HG03439 (cell line): Measurements from ENCODE around the gene ABLIM2.

Experiments
- ATAC-seq: cut with Tn5 transposase; IDR thresholded peaks from one replicate; pipeline ENCODE4 v1.9.1; 2021; ENCODE audit warnings: mild to moderate bottlenecking, moderate library complexity; ENCODE audit not compliant: unreplicated experiment

Gene ABLIM2

DNA sequence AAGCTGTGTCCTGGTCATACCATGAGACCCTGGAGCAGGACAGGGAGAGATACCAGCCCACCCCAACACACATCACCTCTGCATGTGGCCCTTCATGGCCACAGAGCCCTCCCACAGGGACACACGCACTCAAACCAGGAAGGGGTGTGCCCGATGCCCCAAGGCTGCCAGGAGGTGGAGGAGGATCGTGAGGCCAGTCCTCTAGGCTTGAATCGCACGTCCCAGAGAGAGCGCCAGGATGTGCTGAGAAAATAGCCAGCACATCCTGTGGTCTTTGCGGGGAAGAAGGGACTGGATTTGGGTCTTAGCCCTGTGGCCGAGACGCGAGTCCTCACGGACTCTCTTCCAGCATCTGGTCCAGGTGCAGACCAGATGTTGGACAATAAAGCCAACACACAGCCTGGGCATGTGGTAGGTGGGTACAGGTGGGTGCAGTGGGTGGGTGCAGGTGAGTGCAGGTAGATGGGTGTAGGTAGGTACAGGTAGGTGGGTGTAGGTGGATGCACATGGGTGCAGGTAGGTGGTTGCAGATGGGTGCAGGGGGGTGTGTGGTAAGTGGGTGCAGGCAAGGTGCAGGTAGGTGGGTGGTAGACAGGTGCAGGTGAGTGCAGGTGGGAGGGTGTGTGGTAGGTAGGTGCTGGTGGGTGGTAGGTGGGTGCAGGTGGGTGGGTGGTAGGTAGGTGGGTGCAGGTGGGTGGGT is 124.6 kb downstream of the ABLIM2 start:
- no peak for ATAC-seq

DNA sequence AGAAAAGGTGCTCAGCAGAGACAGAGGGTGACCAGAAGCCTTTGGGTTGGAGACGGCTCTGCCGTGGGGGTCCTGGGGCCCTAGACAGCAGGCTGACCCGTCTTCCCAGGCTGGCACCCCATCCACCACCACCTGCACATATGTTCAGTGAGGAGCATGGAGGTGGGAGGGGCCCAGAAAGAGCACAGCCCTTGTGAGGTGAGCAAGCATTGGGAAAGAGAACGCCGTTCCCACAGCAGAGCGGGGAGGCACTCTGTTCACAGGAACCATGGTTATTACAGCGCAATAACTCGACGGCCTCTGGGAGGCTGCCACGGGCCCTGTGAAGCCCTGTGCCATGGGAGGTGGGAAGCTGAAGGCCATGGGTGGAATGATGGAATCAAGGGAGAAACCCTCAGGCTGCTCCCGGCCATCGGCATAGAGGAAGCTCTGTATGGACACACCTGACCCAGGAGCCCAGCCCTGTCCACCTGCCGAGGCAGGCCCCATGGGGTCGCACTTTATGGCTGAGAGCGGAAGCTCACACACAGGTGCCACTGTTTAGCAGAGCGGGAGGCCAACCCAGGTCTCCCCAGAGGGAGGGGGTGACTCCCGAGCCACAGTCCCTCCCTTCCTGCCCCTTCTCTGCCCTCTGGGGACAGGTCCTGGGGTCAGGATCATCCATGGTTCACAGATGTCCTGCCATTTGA is 125.4 kb downstream of the ABLIM2 start:
- no peak for ATAC-seq

DNA sequence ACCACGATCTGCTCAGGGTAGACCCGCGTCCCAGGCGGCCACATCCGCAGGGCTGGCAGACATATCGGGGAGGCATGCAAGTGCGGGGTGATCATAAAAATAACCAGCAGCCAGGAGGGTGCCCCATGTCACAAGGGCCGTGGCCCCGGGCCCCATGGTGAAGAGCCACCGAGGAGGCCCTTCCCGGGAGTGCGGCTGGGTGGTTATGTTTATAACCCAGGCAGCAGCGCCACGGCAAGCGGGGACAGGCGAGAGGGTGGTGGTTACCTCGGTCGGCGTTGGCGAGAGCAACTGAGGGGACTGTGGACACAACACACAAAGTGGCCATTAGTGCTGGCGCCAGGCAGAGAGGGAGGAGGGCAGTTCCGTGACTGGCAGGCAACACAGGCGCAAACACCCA is 126.2 kb downstream of the ABLIM2 start:
- ATAC-seq = no peak

- ATAC-seq = no peak
Observed at GRCh38 chr4:8030121-8030781, 128.4 kb downstream of the ABLIM2 start.

- no peak for ATAC-seq
Observed at GRCh38 chr4:8029689-8030088, 128.9 kb downstream of the ABLIM2 start.

DNA sequence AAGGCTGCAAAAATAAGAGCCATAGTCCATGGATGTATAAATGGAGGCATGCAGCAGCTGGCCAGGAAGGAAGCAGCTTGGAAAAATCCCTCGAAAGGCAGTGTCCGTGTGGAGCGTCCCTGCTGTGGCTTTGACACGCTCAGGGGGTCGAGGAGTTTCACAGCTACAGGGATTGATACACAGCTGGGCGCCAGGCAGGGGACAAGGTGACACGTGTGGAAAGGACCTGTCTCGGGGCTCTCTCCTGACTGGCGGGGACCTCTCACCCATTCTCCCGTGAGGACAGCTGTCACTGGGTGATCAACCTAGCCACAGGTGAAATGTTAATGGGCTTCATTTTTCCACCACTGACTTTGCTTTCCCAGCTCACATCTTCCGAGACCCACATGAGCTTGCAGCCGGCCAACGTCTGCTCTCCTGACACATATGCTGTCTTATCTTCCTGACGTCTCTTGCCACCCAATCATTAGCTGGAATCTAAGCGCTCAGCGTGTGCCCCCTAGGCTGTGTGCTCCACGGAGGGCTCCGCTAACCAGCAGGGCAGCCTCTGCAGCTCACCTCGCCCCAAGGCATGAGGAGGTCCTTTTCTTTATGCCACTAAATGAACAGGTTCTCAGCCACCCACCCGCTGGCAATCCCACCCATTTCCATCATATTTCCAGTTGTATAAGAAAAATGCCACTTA is 129.6 kb downstream of the ABLIM2 start:
- no peak for ATAC-seq

- ATAC-seq = no peak
Observed at GRCh38 chr4:8028368-8028767, 130.2 kb downstream of the ABLIM2 start.

GRCh38 chr4:8026453-8026852 is 132.2 kb downstream of the ABLIM2 start:
- ATAC-seq = no peak

DNA sequence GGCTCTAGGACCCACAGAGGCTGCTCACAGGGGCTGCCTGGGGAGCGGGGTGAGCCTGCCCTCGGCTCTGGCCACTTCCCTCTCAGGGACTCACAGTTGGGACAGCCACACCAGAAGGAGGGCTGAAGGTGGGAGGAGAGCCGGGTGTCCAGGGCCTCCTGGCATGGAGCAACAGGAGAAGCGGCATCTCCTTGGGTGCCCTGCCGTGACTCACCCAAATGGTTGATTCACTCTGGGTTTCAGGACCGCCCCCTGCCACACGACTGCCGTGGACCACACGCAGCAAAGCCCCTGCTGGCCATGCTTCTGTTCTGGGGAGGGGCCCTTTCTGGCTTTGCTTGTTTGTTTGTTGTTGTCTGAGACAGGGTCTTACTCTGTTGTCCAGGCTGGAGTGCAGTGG is 132.9 kb downstream of the ABLIM2 start:
- ATAC-seq = no peak

DNA sequence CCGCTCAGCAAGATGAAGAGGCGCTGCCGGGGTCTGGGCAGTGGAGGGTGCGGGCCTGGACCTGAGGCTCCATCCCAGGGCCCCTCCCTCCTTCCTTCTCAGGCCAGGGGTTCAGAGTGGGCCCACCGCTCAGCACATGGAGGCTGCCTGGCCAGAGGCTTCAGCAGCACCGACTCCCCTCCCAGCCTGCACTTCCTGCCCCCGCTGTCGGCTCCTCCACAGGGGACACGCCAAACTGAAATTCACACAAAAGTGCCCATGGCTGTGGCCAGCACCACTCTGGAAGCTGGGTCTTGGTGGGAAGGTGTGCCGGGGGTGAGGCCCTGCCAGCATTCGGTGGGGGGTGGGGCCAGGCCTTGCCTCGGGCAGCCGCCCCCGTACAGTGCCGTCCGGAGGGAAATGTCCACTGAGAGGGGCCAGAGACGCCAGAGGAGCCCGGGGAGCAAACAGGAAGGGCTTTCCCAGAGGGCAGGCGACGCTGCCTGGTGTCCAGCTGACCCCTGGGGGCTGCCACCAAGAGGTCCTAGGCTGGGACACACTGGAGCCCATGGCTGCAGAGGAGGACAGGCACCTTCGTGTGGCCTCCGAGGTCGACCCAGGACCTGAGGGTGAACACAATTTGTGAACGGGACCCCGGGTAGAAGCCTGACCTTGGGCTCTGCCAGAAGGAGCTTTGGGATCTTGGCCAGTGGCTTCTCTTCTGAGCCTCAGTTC is 134.4 kb downstream of the ABLIM2 start:
- no peak for ATAC-seq

DNA sequence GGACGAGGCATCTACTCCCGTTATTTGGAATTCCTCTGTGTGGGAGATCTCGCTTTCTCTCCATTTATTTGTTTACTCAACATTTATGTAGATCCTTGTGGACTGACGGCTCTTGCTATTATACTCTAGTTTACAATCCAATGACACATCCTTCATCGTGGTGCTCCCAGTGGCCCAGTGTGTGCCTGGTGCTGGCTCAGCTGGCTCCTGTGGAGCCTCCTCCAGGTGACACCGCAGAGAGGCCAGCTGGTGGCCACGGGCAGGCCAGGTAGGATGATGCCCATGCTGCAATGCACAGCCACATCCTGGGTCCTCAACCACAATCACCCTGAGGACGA is 134.9 kb downstream of the ABLIM2 start:
- no peak for ATAC-seq

DNA sequence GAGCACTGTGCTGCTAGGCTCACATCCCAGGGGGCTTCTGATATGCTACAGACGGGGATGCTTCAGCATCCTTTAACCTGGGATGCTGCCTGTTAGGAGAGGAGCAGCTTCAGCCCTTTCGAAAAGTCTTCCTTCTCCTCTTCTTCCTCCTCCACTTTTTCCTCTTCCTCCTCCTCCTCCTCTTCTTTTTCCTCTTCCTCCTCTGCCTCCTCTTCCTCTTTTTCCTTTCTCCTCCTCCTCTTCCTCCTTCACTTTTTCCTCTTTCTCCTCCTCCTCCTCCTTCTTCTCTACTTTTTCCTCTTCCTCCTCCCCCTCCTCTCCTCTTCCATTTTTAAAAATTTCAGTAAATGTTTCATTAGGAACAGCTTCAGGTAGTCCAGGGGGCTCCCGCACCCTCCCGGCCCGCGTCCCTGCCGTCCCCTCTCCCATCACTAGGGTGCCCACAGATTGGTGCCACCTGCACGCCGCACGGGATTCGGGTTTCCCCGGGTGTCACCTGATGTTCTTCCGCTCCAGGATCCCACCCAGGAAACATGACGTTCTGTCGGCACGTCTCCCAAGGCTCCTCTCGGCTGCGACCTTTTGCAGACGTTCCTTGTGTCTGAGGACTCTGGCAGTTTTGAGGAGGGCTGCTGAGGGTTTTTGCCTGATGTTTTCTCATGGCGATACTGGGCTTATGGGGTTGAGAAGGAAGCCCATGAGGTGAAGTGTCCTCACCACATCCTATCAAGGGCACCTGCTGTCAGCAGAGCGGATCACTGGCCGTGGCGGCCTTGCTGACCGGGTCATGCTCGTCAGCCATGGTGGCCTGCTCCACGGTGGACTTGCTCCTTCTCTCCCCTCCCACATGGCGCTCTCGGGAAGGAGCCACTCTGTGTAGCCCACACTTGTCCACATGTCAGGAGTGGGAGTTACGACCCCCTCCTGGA is 135.6 kb downstream of the ABLIM2 start:
- ATAC-seq = no peak

- no peak for ATAC-seq
Observed at GRCh38 chr4:8021796-8022195, 136.8 kb downstream of the ABLIM2 start.

DNA sequence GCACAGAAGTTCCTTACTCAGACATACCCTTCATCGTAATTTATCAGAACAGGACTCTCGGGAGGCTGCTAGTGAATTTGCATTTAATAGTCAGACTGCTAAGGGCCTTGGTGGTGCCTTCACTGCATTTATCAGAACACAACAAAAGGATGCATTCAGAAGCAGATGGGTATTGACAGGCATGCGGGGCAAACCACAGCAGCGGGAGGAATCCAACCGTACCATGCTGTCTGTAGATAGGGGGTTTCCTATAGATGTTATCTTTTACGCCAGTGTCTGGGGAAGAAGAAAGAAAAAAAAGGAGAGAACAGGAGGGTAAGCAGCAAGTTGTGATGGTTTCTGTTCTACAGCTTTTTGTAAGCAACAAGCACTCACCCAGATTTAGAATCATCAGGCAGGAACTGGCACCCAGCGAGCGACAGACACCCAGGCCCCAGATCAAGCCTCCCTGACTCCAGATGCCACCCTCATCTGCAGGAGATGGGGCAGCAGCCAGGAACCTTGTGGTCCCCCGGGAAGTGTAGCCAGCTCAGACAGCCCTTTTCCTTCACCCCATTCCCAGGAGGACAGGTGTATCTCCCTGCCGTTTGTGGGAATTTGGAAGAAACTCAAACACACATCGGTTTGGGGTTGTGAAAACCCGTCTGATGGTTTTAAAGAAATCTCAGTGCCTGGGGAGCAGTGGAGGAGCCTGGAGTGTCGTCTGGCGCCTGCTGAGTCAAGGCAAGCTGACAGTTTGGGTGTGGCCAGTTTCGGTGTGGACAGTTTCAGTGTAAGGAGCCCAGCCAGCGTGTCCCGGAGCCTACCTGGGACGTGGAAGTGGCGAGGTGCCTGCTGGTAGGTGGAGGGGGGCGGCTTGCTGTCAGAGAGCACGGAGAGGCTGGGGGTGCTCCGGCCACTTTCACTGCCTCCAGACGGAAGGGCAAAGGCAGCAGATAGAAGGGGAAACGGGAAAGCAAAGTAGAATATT is 138.9 kb downstream of the ABLIM2 start:
- no peak for ATAC-seq

GRCh38 chr4:8016527-8016926 is 142.1 kb downstream of the ABLIM2 start:
- ATAC-seq = no peak

DNA sequence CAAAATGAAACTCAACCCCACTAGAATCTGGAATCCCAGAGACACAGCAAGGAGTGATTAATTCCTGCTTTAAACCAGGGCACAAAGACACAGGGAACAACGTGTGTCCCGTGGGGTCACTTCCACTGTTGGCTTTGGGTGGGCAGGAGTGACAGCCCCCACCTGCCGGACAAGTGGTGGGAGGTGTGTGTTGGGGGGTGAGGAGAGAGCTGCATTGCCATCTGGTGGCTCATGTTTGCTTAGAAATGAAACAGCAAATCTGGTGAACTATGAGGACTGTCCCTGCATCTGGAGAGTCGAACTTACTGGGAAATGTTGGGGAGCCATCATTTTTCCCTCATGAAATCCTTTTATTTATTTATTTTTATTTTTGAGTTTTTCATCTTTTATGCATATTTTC is 143.1 kb downstream of the ABLIM2 start:
- ATAC-seq = no peak

DNA sequence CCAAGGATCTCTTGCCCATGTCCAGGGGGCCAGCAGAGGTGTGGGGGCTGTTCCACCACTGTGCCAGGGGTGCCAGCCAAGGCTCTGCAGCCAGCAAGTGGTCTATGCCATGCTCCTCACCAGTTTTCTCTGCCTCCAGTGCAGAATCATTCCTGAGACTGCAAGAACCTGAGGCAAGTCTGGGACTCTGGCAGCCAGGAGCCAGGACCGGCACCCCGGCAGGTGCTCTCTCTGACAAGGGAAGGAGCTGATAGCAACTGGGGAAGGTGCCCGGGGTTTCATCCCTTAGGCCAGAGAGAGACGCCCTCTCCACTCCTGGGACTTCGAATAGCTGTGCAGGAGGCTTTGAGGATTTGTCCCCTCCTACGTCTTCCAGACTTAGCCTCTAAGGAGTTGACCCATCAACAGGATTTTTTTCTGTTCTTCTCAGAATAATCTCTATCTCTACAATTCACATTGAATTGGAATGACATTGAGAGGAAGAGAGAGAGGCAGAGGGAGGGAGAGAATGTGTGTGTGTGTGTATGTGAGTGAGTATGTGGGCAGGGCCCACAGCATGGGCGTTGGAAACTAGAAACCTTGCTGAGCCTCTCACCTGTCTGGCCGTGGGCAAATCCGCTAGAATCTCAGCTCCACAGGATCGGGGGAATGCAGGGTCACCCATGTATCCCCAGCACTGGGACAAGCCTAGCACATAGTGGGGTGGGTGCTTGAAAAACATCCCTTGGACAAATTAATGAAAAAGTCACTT is 144.5 kb downstream of the ABLIM2 start:
- ATAC-seq = no peak

DNA sequence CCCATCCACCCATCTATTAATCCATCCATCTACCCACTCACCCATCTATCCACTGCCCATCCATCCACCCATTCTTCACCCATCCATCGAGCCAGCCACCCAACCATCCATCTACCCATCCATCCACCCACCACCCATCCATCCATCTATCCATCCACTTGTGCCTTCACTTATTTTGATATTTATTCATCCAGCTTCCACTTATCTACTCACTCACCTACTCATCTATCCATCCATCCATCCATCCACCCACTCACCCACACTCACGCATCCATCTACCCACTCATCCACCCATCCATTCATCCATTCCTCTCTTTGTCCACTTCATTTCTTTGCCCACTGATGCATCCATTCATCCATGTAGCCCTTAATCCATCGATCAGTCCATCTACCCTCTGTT is 146.1 kb downstream of the ABLIM2 start:
- no peak for ATAC-seq
